ENCODE results near the gene VAPB. TPM values are rescaled to one million over a fixed set of nuclear protein-coding genes. Genes with fewer than 3 reads are reported as not detected.

Gene VAPB
- total RNA-seq, 1 donor, result 17.2 TPM

DNA sequence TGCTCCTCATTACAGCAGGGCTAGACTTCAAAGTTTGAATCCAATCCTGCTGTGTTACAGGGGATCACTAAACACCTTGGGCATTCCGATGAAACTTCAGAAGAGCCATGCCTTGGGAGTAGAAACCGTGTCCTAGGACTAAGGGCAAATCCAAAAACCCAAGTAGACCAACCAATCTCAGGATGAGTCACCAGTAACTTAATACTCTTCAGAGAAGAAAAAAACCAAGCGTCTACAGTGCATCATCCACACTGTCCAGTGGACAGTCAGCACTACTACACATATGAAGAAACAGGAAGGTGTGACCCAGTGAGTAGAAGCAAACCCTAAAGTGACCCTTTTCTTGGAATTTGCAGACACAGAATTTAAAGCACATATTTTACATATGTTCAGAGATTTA lies 39.5 kb upstream of the VAPB start:
- no peak overlapping the region for H3K4me3 ChIP-seq (ENCODE audit: low read depth, low read length)
- peak; percentile 29 for TF ChIP-seq CTCF (IDR thresholded peaks at IDR 0.05; ENCODE audit: insufficient read depth, low read length)
- DNase-seq (ENCODE audit: low read depth), result peak; percentile 59

DNA sequence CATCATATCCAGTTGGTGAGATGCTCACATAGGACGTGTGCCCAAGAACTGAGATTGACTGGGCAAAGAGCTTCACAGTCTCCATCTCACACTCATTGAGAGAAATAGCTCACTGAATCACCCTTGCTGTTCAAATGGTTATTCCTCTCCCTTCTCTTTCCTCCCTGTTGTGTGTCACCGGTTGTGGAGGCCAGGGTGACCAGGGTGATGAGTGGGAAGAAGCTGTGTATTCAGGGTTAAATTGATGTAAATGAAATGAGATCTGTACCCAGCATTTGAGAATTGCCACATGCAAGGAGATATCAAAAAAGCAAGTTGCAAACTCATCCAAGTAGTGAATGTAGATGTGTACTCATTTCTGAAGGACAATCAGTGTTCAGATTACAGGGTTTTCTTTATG lies 36.6 kb upstream of the VAPB start:
- no peak overlapping the region for H3K4me3 ChIP-seq (ENCODE audit: low read depth, low read length)
- no peak for TF ChIP-seq CTCF (IDR thresholded peaks at IDR 0.05; ENCODE audit: insufficient read depth, low read length)
- no peak for DNase-seq (ENCODE audit: low read depth)

GRCh38 chr20:58359441-58359840 lies 29.6 kb upstream of the VAPB start:
- DNase-seq (ENCODE audit: low read depth), result peak; percentile 12
- TF ChIP-seq CTCF (IDR thresholded peaks at IDR 0.05; ENCODE audit: insufficient read depth, low read length), result no peak
- no peak overlapping the region for H3K4me3 ChIP-seq (ENCODE audit: low read depth, low read length)

- no peak for TF ChIP-seq CTCF (IDR thresholded peaks at IDR 0.05; ENCODE audit: insufficient read depth, low read length)
Measured at GRCh38 chr20:58360936-58361335, 28.1 kb upstream of the VAPB start.

DNA sequence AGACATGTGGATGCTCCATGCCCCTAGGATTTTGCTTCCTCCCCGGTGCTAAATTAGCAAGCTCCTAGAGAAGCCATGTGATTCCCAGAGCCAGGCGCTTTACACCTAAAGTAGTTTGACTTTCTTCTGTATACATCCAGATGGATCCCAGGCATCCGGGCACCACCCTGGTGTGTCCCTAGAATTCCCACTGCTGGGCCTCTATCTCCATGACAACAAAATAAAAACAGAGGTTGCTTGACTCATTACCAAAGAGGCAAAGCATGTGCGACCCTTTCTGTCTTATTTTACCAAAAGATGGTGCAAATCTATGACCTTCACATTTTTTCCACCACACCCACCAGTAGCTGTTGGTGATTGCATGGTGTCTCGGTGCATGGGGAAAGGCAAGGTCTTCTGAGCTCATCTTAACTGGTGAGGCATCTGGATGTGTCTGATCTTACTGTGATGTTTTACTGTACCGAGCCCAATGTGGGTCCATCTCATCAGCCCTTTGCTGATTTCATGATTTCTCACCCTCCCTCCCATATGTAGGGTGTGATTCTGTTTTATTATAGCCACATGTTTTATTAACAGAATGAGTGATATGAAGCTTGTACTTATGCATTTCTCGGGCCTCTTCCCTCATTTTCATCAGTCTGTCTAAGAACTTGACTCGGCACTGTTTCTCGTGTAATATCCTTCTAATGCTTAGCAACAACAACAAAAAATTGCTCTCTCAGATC lies 27.4 kb upstream of the VAPB start:
- H3K4me3 ChIP-seq (ENCODE audit: low read depth, low read length), result no peak overlapping the region
- DNase-seq (ENCODE audit: low read depth), result no peak
- TF ChIP-seq CTCF (IDR thresholded peaks at IDR 0.05; ENCODE audit: insufficient read depth, low read length), result no peak

More at GRCh38 chr20:58360936-58361335, 28.1 kb upstream of the VAPB start:
- no peak overlapping the region for H3K4me3 ChIP-seq (ENCODE audit: low read depth, low read length)
- DNase-seq (ENCODE audit: low read depth), result no peak

- no peak overlapping the region for H3K4me3 ChIP-seq (ENCODE audit: low read depth, low read length)
- DNase-seq (ENCODE audit: low read depth), result no peak
- no peak for TF ChIP-seq CTCF (IDR thresholded peaks at IDR 0.05; ENCODE audit: insufficient read depth, low read length)
Measured at GRCh38 chr20:58362206-58362516, 26.9 kb upstream of the VAPB start.

DNA sequence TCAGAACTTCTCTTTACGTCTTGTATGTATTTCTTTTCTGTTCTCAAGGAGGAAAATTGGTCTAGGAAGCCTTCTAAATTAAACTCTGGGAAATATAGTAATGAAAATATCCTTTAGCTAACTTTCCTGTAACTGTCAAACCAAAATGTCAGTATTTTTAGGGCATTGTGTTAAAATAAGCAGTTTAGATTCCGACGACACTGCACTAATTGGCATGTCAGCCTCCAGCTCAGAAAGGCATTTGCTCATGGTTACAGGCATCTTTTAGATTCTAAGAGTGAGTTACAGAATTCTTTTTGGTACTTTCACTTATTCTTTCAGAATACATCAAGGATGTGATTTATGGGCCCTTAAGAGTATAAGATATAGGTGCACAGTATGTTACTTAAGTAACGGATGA lies 26.1 kb upstream of the VAPB start:
- DNase-seq (ENCODE audit: low read depth), result no peak
- TF ChIP-seq CTCF (IDR thresholded peaks at IDR 0.05; ENCODE audit: insufficient read depth, low read length), result no peak
- H3K4me3 ChIP-seq (ENCODE audit: low read depth, low read length), result no peak overlapping the region

All from fibroblast of the aortic adventitia (primary cell).